Urothelium cell line (cell line): ENCODE data around the gene PSMA2.

Source experiments
- DNase-seq: peaks from one replicate; pipeline ENCODE4 v3.0.0; 2011; ENCODE audit warnings: low spot score, mixed read lengths
- FAIRE-seq: peaks from 2 replicates; lab custom pipeline; 2011; peaks lifted over from hg19 to GRCh38; lab: Jason Lieb, UNC

The PSMA2 gene

DNA sequence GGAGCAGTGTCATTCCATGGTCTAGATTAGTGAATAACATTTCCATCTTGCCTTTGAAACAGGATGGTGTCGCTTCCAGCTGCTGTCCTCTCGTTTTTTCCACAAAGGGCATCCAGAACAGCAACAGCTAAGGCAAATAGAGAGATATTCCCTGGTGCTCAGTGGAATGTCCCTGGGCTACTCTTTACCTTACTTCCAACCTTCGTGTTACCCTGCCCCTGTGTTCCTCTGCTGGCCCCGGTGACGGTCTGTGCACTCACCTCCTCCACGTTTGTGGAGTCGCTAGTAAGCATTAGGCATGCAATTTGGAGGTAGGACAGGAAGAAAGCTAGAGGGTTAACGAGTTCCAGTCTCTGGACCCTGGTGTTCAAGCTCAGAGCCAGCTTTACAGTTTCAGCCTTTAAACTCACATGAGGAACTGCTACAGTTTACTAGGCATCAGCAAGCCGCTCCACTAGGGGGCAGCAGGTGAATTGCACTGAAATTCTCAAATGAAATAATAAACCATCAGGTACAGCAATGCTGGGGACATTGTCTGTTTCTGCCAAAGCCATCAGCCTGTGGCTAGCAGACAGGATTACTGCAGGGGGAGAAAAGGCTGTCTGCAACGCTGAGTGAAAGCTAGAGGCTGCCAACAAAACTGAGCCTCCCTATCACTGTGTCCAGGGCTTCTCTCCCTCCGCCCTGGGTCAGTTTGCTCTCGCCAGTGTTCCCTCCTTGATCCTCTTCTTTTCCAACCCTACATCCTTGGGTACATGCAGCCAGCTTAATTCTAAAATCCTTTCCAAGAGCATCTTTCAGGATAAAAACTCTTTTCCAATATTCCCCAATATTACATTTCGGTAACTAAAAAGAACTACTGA, 9.2 kb upstream of the PSMA2 start:
- DNase-seq: peak; percentile 73
- no peak for FAIRE-seq

- no peak for DNase-seq
- peak; percentile 9 for FAIRE-seq
Observed at GRCh38 chr7:42939457-42940240, 7.7 kb upstream of the PSMA2 start.

DNA sequence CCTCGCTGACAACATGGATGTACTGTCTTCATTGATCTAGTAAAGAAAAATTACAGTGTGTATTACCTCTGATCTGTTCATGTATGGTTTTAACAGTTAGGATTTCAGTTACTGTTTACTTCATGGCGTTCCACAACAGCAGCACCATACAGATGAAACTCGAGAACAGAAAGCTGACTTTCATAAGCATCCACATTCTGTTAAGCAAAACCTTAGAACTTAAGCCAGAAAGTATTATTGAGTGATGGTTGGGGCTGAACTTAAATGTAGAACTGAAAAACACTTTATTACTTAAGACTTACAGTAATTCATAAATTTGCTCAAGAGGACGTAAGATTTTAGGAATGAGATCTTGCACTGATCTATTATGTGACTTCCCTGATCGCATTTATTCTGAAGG, 3.9 kb upstream of the PSMA2 start:
- FAIRE-seq: no peak
- no peak for DNase-seq

DNA sequence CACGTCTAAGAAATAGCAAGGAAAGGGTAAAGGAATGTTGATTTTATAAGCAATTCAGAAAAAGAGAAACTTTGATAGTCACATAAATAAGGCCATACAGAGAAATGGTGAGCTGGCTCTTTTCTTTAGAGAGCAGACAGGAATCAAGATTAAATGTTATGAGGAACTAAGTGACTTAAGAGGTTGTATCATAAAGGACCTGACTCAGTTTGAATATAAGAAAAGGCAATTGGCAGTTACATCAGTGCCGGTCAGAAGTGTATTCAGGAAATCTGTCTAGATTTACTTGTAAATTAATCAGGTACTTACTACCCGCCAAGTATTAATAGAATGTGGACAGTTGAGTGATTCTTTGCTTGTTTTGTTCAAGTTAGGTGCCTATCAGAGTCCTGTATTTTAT, 2.3 kb upstream of the PSMA2 start:
- DNase-seq: no peak
- no peak for FAIRE-seq

DNA sequence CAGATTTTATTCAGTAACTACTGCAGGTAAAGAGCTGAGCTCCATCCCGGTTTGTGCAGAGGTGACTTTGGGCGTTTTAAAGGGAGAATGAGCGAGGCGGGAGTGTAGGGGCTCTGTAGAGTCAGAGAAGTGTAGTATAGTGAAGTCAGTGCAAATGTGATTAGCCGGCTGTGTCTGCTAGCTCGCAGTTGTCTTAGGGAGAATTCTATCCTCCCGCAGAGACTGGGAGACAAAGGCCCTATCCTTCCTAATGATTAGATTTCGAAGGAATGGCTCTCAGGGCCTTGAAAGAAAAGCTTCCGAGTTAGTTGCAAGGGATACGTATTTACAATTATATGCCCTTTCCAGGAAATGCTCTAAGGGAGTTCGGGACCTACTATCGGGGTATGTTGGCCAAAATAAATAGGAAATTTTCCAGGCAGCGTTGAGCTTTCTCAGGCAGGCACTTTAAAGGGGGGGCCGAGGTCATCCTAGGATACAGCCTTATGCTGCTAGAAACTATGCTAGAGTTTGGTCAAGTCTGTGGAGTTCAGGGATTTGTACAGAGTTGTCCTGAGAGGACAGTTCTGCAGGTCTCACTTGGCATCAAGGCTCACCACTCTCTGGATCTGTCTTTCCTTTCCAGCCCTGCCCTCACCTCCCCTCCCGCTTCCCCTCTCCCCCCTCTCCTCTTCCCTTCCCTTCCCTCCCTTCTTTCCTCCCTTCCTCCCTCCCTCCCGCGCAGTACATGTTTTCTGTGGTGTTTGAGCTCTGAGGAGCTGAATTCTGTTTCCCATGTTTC, 1.0 kb upstream of the PSMA2 start:
- FAIRE-seq (no peak), DNase-seq (peak; percentile 35)

DNA sequence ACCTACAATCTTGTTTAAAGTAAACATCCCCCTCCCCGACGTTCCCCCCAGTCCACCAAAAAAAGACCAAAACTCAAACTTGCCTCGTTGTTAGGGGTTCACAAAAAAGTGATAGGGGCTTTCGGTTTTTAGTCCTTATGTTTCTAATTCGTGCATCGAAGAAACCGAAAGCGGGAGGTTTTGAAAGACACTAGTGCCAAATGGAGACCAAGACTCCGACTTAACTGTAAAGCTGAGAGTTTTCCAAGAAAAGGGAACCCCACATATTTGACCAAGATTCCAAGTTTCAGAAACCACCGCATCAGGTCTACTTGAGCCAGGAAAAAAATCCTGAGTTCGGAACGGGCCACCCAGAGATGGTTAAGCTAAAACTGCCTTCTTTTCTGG, 534 bp downstream of the PSMA2 start:
- FAIRE-seq (no peak), DNase-seq (no peak)

GRCh38 chr7:42930889-42931288, 1.1 kb downstream of the PSMA2 start:
- FAIRE-seq: no peak
- no peak for DNase-seq

DNA sequence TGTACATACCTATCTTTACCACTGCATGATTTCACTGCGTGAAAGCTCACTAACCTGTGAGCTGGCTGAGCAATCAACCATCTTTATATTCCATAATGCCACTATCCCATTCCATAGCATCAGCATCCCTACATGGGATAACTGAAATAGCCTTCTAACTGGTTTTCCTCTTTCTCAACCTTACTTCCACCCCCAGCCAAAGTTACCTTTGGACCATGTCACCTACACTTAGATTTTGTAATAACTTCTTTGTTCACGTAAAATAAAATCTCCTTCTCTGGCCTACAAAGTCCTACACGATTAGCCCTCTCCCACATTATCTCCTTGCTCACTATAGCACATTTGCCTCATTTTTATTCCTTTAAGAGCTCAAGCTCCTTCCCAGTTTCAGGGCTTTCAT, 2.5 kb downstream of the PSMA2 start:
- DNase-seq (no peak), FAIRE-seq (no peak)

GRCh38 chr7:42928754-42929153, 3.2 kb downstream of the PSMA2 start:
- no peak for DNase-seq
- FAIRE-seq: no peak

- no peak for DNase-seq
- FAIRE-seq: no peak
Observed at GRCh38 chr7:42926204-42926603, 5.8 kb downstream of the PSMA2 start.

DNA sequence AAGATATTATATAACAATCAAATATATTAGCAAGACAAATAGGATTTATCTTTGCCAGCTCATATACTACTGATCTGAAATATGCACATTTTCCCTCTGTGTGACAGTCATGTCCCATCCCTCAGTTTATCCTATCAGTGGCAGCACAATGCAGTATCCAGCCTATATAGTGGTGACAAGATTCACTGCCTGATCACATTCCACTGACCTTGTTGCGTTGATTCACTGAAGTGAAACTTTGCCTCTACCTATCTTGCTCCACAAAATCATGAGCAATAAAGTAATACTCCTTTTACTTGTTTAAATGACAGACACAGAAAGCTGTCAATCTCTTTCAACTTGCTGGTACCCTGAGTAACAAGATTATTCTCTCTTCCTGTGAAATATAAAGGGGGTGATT, 6.3 kb downstream of the PSMA2 start:
- DNase-seq (no peak), FAIRE-seq (no peak)

- no peak for FAIRE-seq
- DNase-seq: no peak
Observed at GRCh38 chr7:42924223-42924838, 7.6 kb downstream of the PSMA2 start.

GRCh38 chr7:42922017-42922753, 9.8 kb downstream of the PSMA2 start:
- FAIRE-seq: no peak

DNA sequence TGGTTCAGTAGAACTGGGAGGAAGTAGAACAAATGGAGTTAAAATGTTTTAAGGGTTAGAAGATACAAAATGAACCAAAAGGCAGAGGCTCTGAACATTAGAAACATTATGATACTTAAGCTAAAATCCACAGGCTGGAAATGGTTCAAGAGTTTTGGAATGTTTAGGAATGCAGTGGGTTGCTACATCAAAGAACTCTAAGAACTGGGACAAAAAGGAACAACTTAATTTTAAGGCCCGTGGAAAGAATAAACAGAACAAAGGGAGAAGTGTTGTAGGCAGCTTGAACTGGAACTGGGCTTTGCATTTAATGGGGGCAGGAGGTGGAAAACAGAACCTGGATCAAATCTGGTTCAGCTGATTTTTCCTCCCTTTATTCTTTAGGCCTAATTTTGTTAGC, 16.6 kb downstream of the PSMA2 start:
- DNase-seq (no peak), FAIRE-seq (no peak)

More at GRCh38 chr7:42922017-42922753, 9.8 kb downstream of the PSMA2 start:
- no peak for DNase-seq

DNA sequence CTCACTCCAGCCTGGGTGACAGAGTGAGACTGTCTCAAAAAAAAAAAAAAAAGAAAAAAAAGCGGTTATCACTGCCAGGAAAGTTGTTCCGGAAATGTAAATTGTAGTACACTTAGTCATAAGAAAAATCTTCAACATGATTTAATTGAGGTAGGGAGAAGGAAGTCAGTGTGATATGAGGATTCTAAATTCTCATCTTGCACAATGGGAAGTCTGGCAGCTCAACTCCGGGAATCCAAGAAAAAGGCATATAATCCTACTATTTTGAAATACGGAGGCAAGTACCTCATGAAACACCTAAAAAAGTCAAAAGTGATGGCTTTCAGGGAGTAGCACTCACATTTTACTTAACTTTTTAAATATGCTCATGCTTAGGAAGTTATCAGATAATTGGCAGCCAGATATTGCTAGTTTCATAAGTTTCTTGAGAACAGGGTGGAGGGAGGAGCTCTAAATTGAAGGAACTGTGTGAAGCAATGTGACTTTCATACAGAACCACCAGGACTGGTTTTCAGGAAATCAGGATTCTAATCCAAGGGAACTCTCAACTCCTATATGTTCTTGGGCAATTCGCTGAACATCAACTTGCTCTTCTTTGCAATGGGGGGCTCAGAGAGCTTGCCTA, 17.4 kb downstream of the PSMA2 start:
- FAIRE-seq (no peak), DNase-seq (no peak)

DNA sequence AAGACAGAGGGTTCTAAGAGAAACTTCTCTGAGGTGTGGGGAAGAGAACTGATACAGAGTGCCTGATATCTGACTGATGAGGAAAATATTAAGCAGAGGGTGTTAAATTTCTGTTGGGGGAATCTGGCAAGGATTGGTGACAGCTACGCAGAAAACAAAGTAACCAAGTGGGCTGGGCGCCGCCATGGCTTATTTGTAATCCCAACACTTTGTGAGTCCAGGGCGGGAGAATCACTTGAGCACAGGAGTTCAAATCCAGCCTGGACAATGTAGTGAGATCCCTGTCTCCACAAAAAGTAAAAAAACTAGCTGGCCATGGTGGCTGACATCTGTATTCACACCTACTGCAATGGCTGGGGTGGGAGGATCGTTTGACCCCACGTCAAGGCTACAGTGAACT, 18.0 kb downstream of the PSMA2 start:
- FAIRE-seq: no peak
- DNase-seq: no peak

DNA sequence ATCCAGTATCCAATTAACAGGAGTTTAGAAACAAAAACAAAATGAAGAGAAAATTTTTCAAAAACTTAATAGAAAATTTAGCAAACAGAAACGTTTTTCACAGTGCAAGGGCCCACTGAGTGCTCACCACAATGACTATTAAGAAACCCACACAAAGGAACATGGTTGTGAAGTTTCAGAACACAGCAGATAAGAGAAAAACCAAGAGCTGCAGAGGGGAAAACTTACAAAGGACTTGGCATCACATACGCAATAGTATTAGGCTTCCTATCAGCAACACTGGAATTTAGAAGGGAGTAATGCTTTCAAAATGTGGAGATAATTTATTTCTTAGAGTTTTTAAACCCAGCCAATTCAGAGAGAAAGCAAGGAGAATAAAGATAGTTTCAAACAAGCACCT, 18.4 kb downstream of the PSMA2 start:
- no peak for DNase-seq

GRCh38 chr7:42911454-42912447, 20.2 kb downstream of the PSMA2 start, which contains the start of gene C7orf25:
C7orf25 (minus strand) TSS chr7:42912070; CDS start chr7:42910900, 1,170 bp downstream.
- peak; percentile 94 for FAIRE-seq

More for the DNA sequence above, 18.4 kb downstream of the PSMA2 start:
- no peak for FAIRE-seq

More at GRCh38 chr7:42911454-42912447, 20.2 kb downstream of the PSMA2 start, which contains the start of gene C7orf25:
- peak; percentile 98 for DNase-seq
